Measurements from ENCODE around the gene DPF3.
"Not testable (repeated sequence)": the region's sequence is repeated elsewhere in the genome, so short reads cannot be mapped to it uniquely, and the experiment has no call there.

The DPF3 gene

GRCh38 chr14:72775923-72776554 lies 117.9 kb downstream of the DPF3 start:
- DNase-seq, result no peak

GRCh38 chr14:72774894-72775620 lies 118.8 kb downstream of the DPF3 start:
- no peak for DNase-seq

- no peak for DNase-seq
Observed at GRCh38 chr14:72774141-72774540, 119.8 kb downstream of the DPF3 start.

GRCh38 chr14:72771561-72771960 lies 122.3 kb downstream of the DPF3 start:
- no peak for DNase-seq

- DNase-seq, result no peak
Observed at GRCh38 chr14:72766296-72766695, 127.6 kb downstream of the DPF3 start.

GRCh38 chr14:72763892-72764291 lies 130.0 kb downstream of the DPF3 start:
- no peak for DNase-seq

- DNase-seq, result no peak
Observed at GRCh38 chr14:72759670-72760069, 134.2 kb downstream of the DPF3 start.

- DNase-seq, result no peak
Observed at GRCh38 chr14:72758993-72759392, 134.9 kb downstream of the DPF3 start.

- no peak for DNase-seq
Observed at GRCh38 chr14:72758420-72758819, 135.5 kb downstream of the DPF3 start.

GRCh38 chr14:72756967-72757366 lies 136.9 kb downstream of the DPF3 start:
- no peak for DNase-seq

GRCh38 chr14:72755766-72756165 lies 138.1 kb downstream of the DPF3 start:
- DNase-seq, result no peak

GRCh38 chr14:72754949-72755348 lies 139.0 kb downstream of the DPF3 start:
- DNase-seq, result no peak

- DNase-seq, result no peak
Observed at GRCh38 chr14:72753879-72754400, 140.0 kb downstream of the DPF3 start.

GRCh38 chr14:72753044-72753710 lies 140.7 kb downstream of the DPF3 start:
- no peak for DNase-seq

- no peak for DNase-seq
Observed at GRCh38 chr14:72752034-72752412, 141.9 kb downstream of the DPF3 start.

- no peak for DNase-seq
Observed at GRCh38 chr14:72751276-72752033, 142.4 kb downstream of the DPF3 start.

- DNase-seq, result not testable (repeated sequence)
Observed at GRCh38 chr14:72748921-72749320, 145.0 kb downstream of the DPF3 start.

- DNase-seq, result no peak
Observed at GRCh38 chr14:72747652-72748051, 146.2 kb downstream of the DPF3 start.

GRCh38 chr14:72745991-72746980 lies 147.6 kb downstream of the DPF3 start:
- DNase-seq, result no peak

- no peak for DNase-seq
Observed at GRCh38 chr14:72745546-72745945, 148.4 kb downstream of the DPF3 start.
